Common myeloid progenitor, CD34-positive (primary cell): ENCODE measurements around the gene PPIH.
"Not testable (repeated sequence)": the region's sequence is repeated elsewhere in the genome, so short reads cannot be mapped to it uniquely, and the experiment has no call there.

Source experiments
- CTCF ChIA-PET: fragments of 350-600 bp; sonication (Branson Sonifier 250); formaldehyde crosslinking; loops from one replicate; lab custom pipeline; 2021; ENCODE audit warnings: antibody characterized with exemption; lab: Charles Lee
- POLR2A ChIA-PET: fragments of 350-600 bp; sonication (Branson Sonifier 250); formaldehyde crosslinking; loops from one replicate; lab custom pipeline; 2021; ENCODE audit warnings: antibody characterized with exemption; lab: Charles Lee
- DNase-seq, 3 donors: peaks; one replicate each; pipeline versions ENCODE4 v3.0.0 to v3.0.0-alpha.2; 2013
- H3K27ac ChIP-seq, 2 experiments: 1 replicate in 1 of 2; 2 replicates in 1 of 2; pipeline ENCODE4 v1.7.0; 2013; ENCODE audit warnings: inconsistent platforms in 2 of 2, low read length in 2 of 2, mild to moderate bottlenecking in 2 of 2, low read depth in 1 of 2, moderate library complexity in 1 of 2; ENCODE audit not compliant: severe bottlenecking in 2 of 2, insufficient read depth in 1 of 2, poor library complexity in 1 of 2
- H3K27me3 ChIP-seq, 5 experiments: replicated peaks in 2 of 5; 1 replicate in 3 of 5; 2 replicates in 2 of 5; pipeline versions ENCODE4 v1.6.1 to v1.7.0; 2013; ENCODE audit warnings: low read length in 4 of 5, mild to moderate bottlenecking in 2 of 5, moderate library complexity in 2 of 5, inconsistent platforms in 1 of 5; ENCODE audit not compliant: insufficient read depth in 5 of 5, control insufficient read depth in 4 of 5
- H3K36me3 ChIP-seq, 4 experiments: 1 replicate in 2 of 4; 2 replicates in 2 of 4; pipeline versions ENCODE4 v1.6.1 to v1.7.0; 2013; ENCODE audit warnings: low read length in 3 of 4, control low read depth in 1 of 4, mild to moderate bottlenecking in 1 of 4; ENCODE audit not compliant: control insufficient read depth in 4 of 4, insufficient read depth in 4 of 4
- H3K4me1 ChIP-seq, 4 experiments: 1 replicate in 3 of 4; 2 replicates in 1 of 4; pipeline versions ENCODE4 v1.6.1 to v1.7.1; 2013; ENCODE audit warnings: low read length in 3 of 4, mild to moderate bottlenecking in 3 of 4, control low read depth in 1 of 4, inconsistent platforms in 1 of 4, moderate library complexity in 1 of 4; ENCODE audit not compliant: control insufficient read depth in 4 of 4, insufficient read depth in 4 of 4; ENCODE audit errors: control extremely low read depth in 1 of 4
- H3K4me3 ChIP-seq, 7 experiments: 1 replicate in 4 of 7; 2 replicates in 3 of 7; pipeline versions ENCODE4 v1.5.1 to v1.7.0; 2013; ENCODE audit warnings: mild to moderate bottlenecking in 7 of 7, low read length in 6 of 7, moderate library complexity in 6 of 7, inconsistent platforms in 2 of 7, low read depth in 2 of 7, control low read depth in 1 of 7; ENCODE audit not compliant: insufficient read depth in 4 of 7, control insufficient read depth in 1 of 7; ENCODE audit errors: extremely low read depth in 1 of 7
- H3K9me3 ChIP-seq, 5 experiments: 1 replicate in 4 of 5; 2 replicates in 1 of 5; pipeline versions ENCODE4 v1.6.1 to v1.7.1; 2013; ENCODE audit warnings: low read length in 4 of 5, mild to moderate bottlenecking in 2 of 5, inconsistent platforms in 1 of 5, low read depth in 1 of 5, moderate library complexity in 1 of 5; ENCODE audit not compliant: control insufficient read depth in 4 of 5, insufficient read depth in 2 of 5; ENCODE audit errors: control extremely low read depth in 1 of 5
- WGBS: methylation state at CpG from one replicate; pipeline ENCODE4 v1.1.5; 2013; ENCODE audit not compliant: insufficient coverage; 5-methylcytosine and 5-hydroxymethylcytosine counted together

The PPIH gene

DNA sequence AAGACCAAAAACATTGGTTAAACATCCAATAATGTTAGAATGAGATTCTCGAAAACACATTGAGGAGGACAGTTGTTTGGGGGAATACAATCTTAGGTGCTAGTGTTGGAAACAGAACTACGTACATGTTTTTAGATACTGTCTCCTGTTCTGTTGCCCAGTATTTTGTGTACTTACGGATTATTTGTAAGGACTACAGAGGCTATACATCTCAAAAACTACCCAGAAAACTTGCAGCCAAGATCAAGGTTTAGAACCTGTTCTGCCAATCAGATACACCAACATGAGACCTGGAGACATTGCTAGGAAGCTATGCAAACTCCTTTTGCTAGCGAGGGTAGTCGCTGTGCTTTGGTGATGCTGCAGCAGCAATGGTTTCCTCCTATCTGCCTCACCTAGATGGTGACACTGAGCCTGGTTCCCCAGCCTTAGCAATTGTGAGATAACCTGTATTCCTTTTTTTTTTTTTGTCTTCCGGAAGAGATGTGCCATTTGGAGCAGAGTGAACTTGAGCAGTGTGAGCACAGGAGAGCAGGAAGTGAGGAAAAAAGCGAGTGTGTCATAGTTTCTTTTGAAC is 45.8 kb downstream of the PPIH start:
- no peak for DNase-seq
- H3K36me3 ChIP-seq, result peaks cover 37 to 89% (median 60%) of the 10 kb centered on the region in 4 experiments
- 100% methylated on average over 4 of the region's 7 CpGs for WGBS
- H3K4me1 ChIP-seq, result no peaks in the 10 kb centered on the region
- no peaks in the 10 kb centered on the region for H3K27me3 ChIP-seq
- no peak overlapping the region for H3K4me3 ChIP-seq
- ChIA-PET CTCF (no interaction called here), POLR2A (no interaction called here)
- H3K27ac ChIP-seq, result no peak overlapping the region
- no peaks in the 10 kb centered on the region for H3K9me3 ChIP-seq

GRCh38 chr1:42712808-42713207 is 54.6 kb downstream of the PPIH start:
- Histone ChIP-seq H3K36me3 (peaks cover 12 to 66% (median 44%) of the 10 kb centered on the region in 4 experiments), H3K9me3 (peaks cover 6 to 33% (median 11%) of the 10 kb centered on the region in 5 experiments)
- CTCF ChIA-PET, result interaction anchor here (0.6 kb wide), 1 partner anchor 566 kb away, joined by 3 read pairs; no protein-coding TSS in a partner anchor
- DNase-seq, H3K4me3 ChIP-seq, POLR2A ChIA-PET, H3K27me3 ChIP-seq, H3K4me1 ChIP-seq, H3K27ac ChIP-seq: not testable (repeated sequence)
- no CpG with 5 or more reads among the region's 3 CpGs for WGBS

DNA sequence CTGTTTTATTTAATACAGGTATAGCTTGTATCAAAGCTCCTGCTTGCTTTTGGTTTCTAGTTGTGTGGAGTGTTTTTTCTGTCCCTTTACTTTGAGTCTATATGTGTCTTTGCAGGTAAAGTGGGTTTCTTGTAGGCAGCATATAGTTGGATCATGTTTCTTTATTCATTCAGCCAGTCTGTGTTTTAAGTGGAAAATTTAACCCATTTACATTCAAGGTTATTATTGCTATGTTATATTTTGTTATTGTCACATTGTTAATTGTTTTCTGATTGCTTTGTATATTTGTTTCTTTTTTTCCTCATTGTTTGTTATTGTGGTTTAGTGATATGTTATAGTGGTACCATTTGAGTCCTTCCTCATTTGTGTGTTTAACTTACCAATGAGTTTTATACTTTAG is 55.1 kb downstream of the PPIH start:
- H3K27me3 ChIP-seq, result no peaks in the 10 kb centered on the region
- H3K36me3 ChIP-seq, result peaks cover 10 to 64% (median 45%) of the 10 kb centered on the region in 4 experiments
- CTCF ChIA-PET, result no interaction called here
- H3K4me3 ChIP-seq, result no peak overlapping the region
- H3K9me3 ChIP-seq, result peaks cover 6 to 33% (median 11%) of the 10 kb centered on the region in 5 experiments
- H3K27ac ChIP-seq, result no peak overlapping the region
- peak in 1 of 3 donors; percentile 28 for DNase-seq
- POLR2A ChIA-PET, result no interaction called here
- H3K4me1 ChIP-seq, result no peaks in the 10 kb centered on the region

DNA sequence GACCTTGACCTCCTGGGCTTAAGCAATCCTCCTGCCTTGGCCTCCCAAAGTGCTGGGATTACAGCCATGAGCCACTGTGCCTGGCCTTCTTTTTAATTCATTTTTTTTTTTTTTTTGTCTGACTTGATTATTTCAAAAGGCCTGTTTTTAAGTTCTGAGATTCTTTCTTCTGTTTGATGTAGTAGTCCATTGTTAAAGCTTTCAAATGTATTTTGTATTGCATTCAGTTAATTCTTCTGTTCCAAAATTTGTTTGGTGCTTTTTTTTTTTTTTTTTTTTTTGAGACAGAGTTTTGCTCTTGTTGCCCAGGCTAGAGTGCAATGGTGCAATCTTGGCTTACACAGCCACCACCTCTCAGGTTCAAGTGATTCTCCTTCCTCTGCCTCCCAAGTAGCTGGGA is 56.2 kb downstream of the PPIH start:
- H3K4me3 ChIP-seq, H3K27ac ChIP-seq, H3K4me1 ChIP-seq, H3K27me3 ChIP-seq: not testable (repeated sequence)
- peak in 2 of 3 donors; percentile 44 to 49 for DNase-seq
- POLR2A ChIA-PET, result interaction anchor here (0.6 kb wide), 1 partner anchor 9 kb away, joined by 3 read pairs; no protein-coding TSS in a partner anchor
- CTCF ChIA-PET, result interaction anchor here (0.6 kb wide), 2 partner anchors 24 to 45 kb away, joined by 3 to 4 read pairs; no protein-coding TSS in a partner anchor
- peaks cover 6 to 33% (median 11%) of the 10 kb centered on the region in 5 experiments for H3K9me3 ChIP-seq
- peaks cover 13 to 56% (median 44%) of the 10 kb centered on the region in 4 experiments for H3K36me3 ChIP-seq

DNA sequence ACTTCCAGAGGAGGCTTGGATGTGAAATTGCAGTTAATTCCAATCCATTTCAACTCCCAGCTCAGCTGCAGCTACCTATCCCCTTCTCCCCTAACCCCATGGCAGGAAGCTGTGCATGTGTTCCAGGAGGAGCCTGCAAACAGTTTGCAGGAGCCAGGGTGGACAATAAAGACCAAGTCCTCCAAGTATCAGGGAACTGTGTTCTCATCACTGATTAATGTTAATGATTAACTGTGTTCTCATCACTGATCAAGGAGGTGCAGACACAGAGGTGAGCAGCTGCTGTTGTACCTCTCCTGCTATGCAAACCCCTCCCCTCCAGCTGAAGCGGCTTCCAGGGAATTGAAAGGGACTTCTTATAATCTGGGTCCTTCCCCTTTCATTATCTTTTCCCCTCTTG is 62.6 kb downstream of the PPIH start:
- Histone ChIP-seq H3K27me3 (no peaks in the 10 kb centered on the region), H3K4me3 (no peak overlapping the region), H3K9me3 (no peaks in the 10 kb centered on the region), H3K27ac (no peak overlapping the region), H3K36me3 (peaks cover 5 to 18% (median 12%) of the 10 kb centered on the region in 4 experiments), H3K4me1 (no peaks in the 10 kb centered on the region)
- WGBS, result 80% methylated on average over 1 of the region's 1 CpG
- CTCF ChIA-PET, result no interaction called here
- POLR2A ChIA-PET, result no interaction called here
- no peak for DNase-seq

GRCh38 chr1:42721926-42722325 is 63.7 kb downstream of the PPIH start:
- POLR2A ChIA-PET, result interaction anchor here (0.6 kb wide), 1 partner anchor 8 kb away, joined by 3 read pairs; no protein-coding TSS in a partner anchor
- Histone ChIP-seq H3K27me3 (no peaks in the 10 kb centered on the region), H3K4me3 (no peak overlapping the region)

DNA sequence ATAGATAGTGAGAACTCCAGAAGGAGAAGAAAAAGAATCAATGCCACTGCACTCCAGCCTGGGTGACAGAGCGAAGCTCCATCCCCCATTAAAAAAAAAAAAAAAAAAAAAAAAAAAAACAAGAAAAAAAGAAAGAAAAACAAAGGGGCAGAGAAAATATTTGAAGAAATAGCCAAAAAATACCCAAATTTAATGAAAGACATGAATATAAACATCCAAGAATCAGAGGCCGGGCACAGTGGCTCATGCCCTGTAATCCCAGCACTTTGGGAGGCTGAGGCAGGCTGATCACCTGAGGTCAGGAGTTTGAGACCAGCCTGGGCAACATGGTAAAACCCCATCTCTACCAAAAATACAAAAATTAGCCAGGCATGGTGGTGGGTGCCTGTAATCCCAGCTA is 64.2 kb downstream of the PPIH start:
- CTCF ChIA-PET, H3K9me3 ChIP-seq, H3K4me1 ChIP-seq, H3K36me3 ChIP-seq, H3K27me3 ChIP-seq, H3K4me3 ChIP-seq, DNase-seq, H3K27ac ChIP-seq: not testable (repeated sequence)
- POLR2A ChIA-PET, result interaction anchor here (0.6 kb wide), 1 partner anchor 7 kb away, joined by 3 read pairs; no protein-coding TSS in a partner anchor
- WGBS, result 100% methylated on average over 1 of the region's 2 CpGs

More at GRCh38 chr1:42721926-42722325, 63.7 kb downstream of the PPIH start:
- H3K4me1 ChIP-seq, result no peaks in the 10 kb centered on the region
- WGBS, result no CpG with 5 or more reads among the region's 3 CpGs
- no peak for DNase-seq
- peaks cover 5 to 14% (median 9%) of the 10 kb centered on the region in 4 experiments for H3K36me3 ChIP-seq
- H3K27ac ChIP-seq, result no peak overlapping the region
- CTCF ChIA-PET, result no interaction called here
- H3K9me3 ChIP-seq, result no peaks in the 10 kb centered on the region
